HEK293 (cell line): ENCODE data around the gene ULBP3.

Source experiments
- CTCF ChIA-PET: fragments of 350-600 bp; formaldehyde crosslinking; extraction: SDS; loops from one replicate; lab custom pipeline; 2021; ENCODE audit warnings: antibody characterized with exemption; lab: Yijun Ruan, JAX
- POLR2A ChIA-PET: fragments of 300-600 bp; formaldehyde crosslinking; extraction: SDS; loops from one replicate; lab custom pipeline; 2020; ENCODE audit warnings: antibody characterized with exemption, inconsistent platforms; lab: Yijun Ruan, JAX
- H3K27ac ChIP-seq: fragments of 200-500 bp; sonication (Bioruptor generic); 2 replicates; pipeline ENCODE4 v1.5.1; 2014; ENCODE audit warnings: low read depth, low read length, control low read depth, inconsistent platforms; ENCODE audit errors: extremely low read depth
- H3K36me3 ChIP-seq, 2 experiments: fragments of 200-500 bp in 1 of 2; sonication (Bioruptor generic) in 1 of 2; 1 replicate in 1 of 2; 2 replicates in 1 of 2; pipeline ENCODE4 v1.5.1; 2014 to 2017; ENCODE audit warnings: inconsistent platforms in 2 of 2, low read length in 2 of 2; ENCODE audit not compliant: control insufficient read depth in 2 of 2, insufficient read depth in 1 of 2
- H3K4me1 ChIP-seq: fragments of 200-500 bp; sonication (Bioruptor generic); 2 replicates; pipeline ENCODE4 v1.5.1; 2014; ENCODE audit warnings: mild to moderate bottlenecking, low read length, inconsistent platforms; ENCODE audit not compliant: control insufficient read depth, insufficient read depth
- H3K4me3 ChIP-seq: 2 replicates; pipeline ENCODE4 v1.5.1; 2011; ENCODE audit warnings: low read depth, mild to moderate bottlenecking, control low read depth, low read length, moderate library complexity
- H3K9me3 ChIP-seq: fragments of 200-500 bp; sonication (Bioruptor generic); 2 replicates; pipeline ENCODE4 v1.5.1; 2014; ENCODE audit warnings: low read depth, low read length, inconsistent platforms; ENCODE audit not compliant: control insufficient read depth, insufficient read depth
- GFI1B ChIP-seq: fragments of 450-650 bp; formaldehyde crosslinking; IDR thresholded peaks from 2 replicates; pipeline ENCODE4 v1.5.1; 2016; ENCODE audit warnings: missing biosample characterization, missing genetic modification characterization
- KLF9 ChIP-seq: fragments of 450-650 bp; formaldehyde crosslinking; IDR thresholded peaks from 2 replicates; pipeline ENCODE4 v1.5.1; 2016; ENCODE audit warnings: missing biosample characterization, missing genetic modification characterization, low read depth
- MZF1 ChIP-seq: fragments of 450-650 bp; formaldehyde crosslinking; IDR thresholded peaks from 2 replicates; pipeline ENCODE4 v1.5.1; 2017; ENCODE audit warnings: missing biosample characterization, missing genetic modification characterization, borderline replicate concordance
- OSR2 ChIP-seq: fragments of 450-650 bp; formaldehyde crosslinking; IDR thresholded peaks from 2 replicates; pipeline ENCODE4 v1.5.1; 2016; ENCODE audit warnings: missing biosample characterization, missing genetic modification characterization
- PATZ1 ChIP-seq: fragments of 450-650 bp; formaldehyde crosslinking; IDR thresholded peaks from 2 replicates; pipeline ENCODE4 v1.5.1; 2016; ENCODE audit warnings: missing biosample characterization, missing genetic modification characterization
- ZBTB21 ChIP-seq: fragments of 450-650 bp; formaldehyde crosslinking; IDR thresholded peaks from 2 replicates; pipeline ENCODE4 v1.5.1; 2017; ENCODE audit warnings: missing biosample characterization, missing genetic modification characterization
- ZFP69B ChIP-seq: fragments of 450-650 bp; formaldehyde crosslinking; IDR thresholded peaks from 2 replicates; pipeline ENCODE4 v1.5.1; 2016; ENCODE audit warnings: missing biosample characterization, missing genetic modification characterization
- ZNF112 ChIP-seq: fragments of 450-650 bp; formaldehyde crosslinking; IDR thresholded peaks from 2 replicates; pipeline ENCODE4 v1.5.0; 2017; ENCODE audit warnings: missing biosample characterization, missing genetic modification characterization
- ZNF133 ChIP-seq: fragments of 450-650 bp; formaldehyde crosslinking; IDR thresholded peaks from 2 replicates; pipeline ENCODE4 v1.5.1; 2016; ENCODE audit warnings: missing biosample characterization, missing genetic modification characterization
- ZNF140 ChIP-seq: fragments of 450-650 bp; formaldehyde crosslinking; IDR thresholded peaks from 2 replicates; pipeline ENCODE4 v1.5.1; 2016; ENCODE audit warnings: missing biosample characterization, missing genetic modification characterization
- ZNF146 ChIP-seq: fragments of 450-650 bp; formaldehyde crosslinking; IDR thresholded peaks from 2 replicates; pipeline ENCODE4 v1.5.1; 2016; ENCODE audit warnings: missing biosample characterization, missing genetic modification characterization
- ZNF157 ChIP-seq: fragments of 450-650 bp; formaldehyde crosslinking; IDR thresholded peaks from 2 replicates; pipeline ENCODE4 v1.5.1; 2016; ENCODE audit warnings: missing biosample characterization, missing genetic modification characterization
- ZNF174 ChIP-seq: fragments of 450-650 bp; formaldehyde crosslinking; IDR thresholded peaks from 2 replicates; pipeline ENCODE4 v1.5.0; 2017; ENCODE audit warnings: missing biosample characterization, mild to moderate bottlenecking, missing genetic modification characterization
- ZNF248 ChIP-seq: fragments of 450-650 bp; formaldehyde crosslinking; IDR thresholded peaks from 2 replicates; pipeline ENCODE4 v1.5.1; 2017; ENCODE audit warnings: missing biosample characterization, missing genetic modification characterization
- ZNF266 ChIP-seq: fragments of 450-650 bp; formaldehyde crosslinking; IDR thresholded peaks from 2 replicates; pipeline ENCODE4 v1.5.1; 2016; ENCODE audit warnings: missing biosample characterization, missing genetic modification characterization, low read depth
- ZNF335 ChIP-seq: fragments of 450-650 bp; formaldehyde crosslinking; conservative IDR thresholded peaks from 2 replicates; pipeline ENCODE4 v1.5.1; 2016; ENCODE audit warnings: missing biosample characterization, missing genetic modification characterization
- ZNF341 ChIP-seq: fragments of 450-650 bp; formaldehyde crosslinking; IDR thresholded peaks from 2 replicates; pipeline ENCODE4; 2016; ENCODE audit warnings: low read depth, missing biosample characterization, missing genetic modification characterization
- ZNF391 ChIP-seq: fragments of 450-650 bp; formaldehyde crosslinking; IDR thresholded peaks from 2 replicates; pipeline ENCODE4 v1.5.1; 2016; ENCODE audit warnings: low read depth, missing biosample characterization, missing genetic modification characterization, borderline replicate concordance
- ZNF398 ChIP-seq: fragments of 450-650 bp; formaldehyde crosslinking; IDR thresholded peaks from 2 replicates; pipeline ENCODE4 v1.5.1; 2017; ENCODE audit warnings: missing biosample characterization, missing genetic modification characterization
- ZNF501 ChIP-seq: fragments of 450-650 bp; formaldehyde crosslinking; IDR thresholded peaks from 2 replicates; pipeline ENCODE4 v1.5.1; 2016; ENCODE audit warnings: missing biosample characterization, missing genetic modification characterization
- ZNF548 ChIP-seq: fragments of 450-650 bp; formaldehyde crosslinking; IDR thresholded peaks from 2 replicates; pipeline ENCODE4 v1.5.1; 2016; ENCODE audit warnings: missing biosample characterization, missing genetic modification characterization
- ZNF585B ChIP-seq: fragments of 450-650 bp; formaldehyde crosslinking; IDR thresholded peaks from 2 replicates; pipeline ENCODE4 v1.5.1; 2016; ENCODE audit warnings: missing biosample characterization, missing genetic modification characterization
- ZNF707 ChIP-seq: fragments of 450-650 bp; formaldehyde crosslinking; IDR thresholded peaks from 2 replicates; pipeline ENCODE4 v1.5.1; 2016; ENCODE audit warnings: missing biosample characterization, missing genetic modification characterization
- ZNF747 ChIP-seq: fragments of 450-650 bp; formaldehyde crosslinking; IDR thresholded peaks from 2 replicates; pipeline ENCODE4 v1.5.1; 2016; ENCODE audit warnings: missing biosample characterization, missing genetic modification characterization
- ZNF768 ChIP-seq: fragments of 450-650 bp; formaldehyde crosslinking; IDR thresholded peaks from 2 replicates; pipeline ENCODE4 v1.5.1; 2018; ENCODE audit warnings: missing biosample characterization, mild to moderate bottlenecking, missing genetic modification characterization
- ZNF837 ChIP-seq: fragments of 450-650 bp; formaldehyde crosslinking; IDR thresholded peaks from 2 replicates; pipeline ENCODE4 v1.5.1; 2016; ENCODE audit warnings: missing biosample characterization, missing genetic modification characterization

Gene ULBP3

GRCh38 chr6:150043501-150044412, 25.2 kb downstream of the ULBP3 start:
- CTCF ChIA-PET = interaction anchor here (0.6 kb wide), 1 partner anchor 13 kb away, joined by 3 read pairs; no protein-coding TSS in a partner anchor
- H3K4me1 ChIP-seq = no peaks in the 10 kb centered on the region
- no peaks in the 10 kb centered on the region for H3K9me3 ChIP-seq
- TF ChIP-seq ZNF140 (tag by site-specific recombination) (no peak), ZNF341 (tag by site-specific recombination) (no peak), ZNF146 (tag by site-specific recombination) (no peak), ZNF501 (no peak)
- H3K36me3 ChIP-seq = no peaks in the 10 kb centered on the region
- POLR2A ChIA-PET = no interaction called here
- no peak overlapping the region for H3K4me3 ChIP-seq
- H3K27ac ChIP-seq = no peak overlapping the region

GRCh38 chr6:150043096-150043495, 25.8 kb downstream of the ULBP3 start:
- ChIA-PET POLR2A (no interaction called here), CTCF (interaction anchor here (0.6 kb wide), 1 partner anchor 608 kb away, joined by 3 read pairs; no protein-coding TSS in a partner anchor)
- no peak overlapping the region for H3K27ac ChIP-seq

GRCh38 chr6:150038202-150039062, 30.5 kb downstream of the ULBP3 start:
- TF ChIP-seq ZNF335 (no peak), MZF1 (tag by site-specific recombination) (no peak), ZNF157 (no peak), ZNF248 (tag by site-specific recombination) (no peak), ZNF747 (tag by site-specific recombination) (no peak), GFI1B (tag by site-specific recombination) (no peak), ZNF548 (tag by site-specific recombination) (no peak), ZFP69B (no peak), ZNF837 (tag by site-specific recombination) (no peak), ZNF391 (tag by site-specific recombination) (no peak), ZNF133 (tag by site-specific recombination) (no peak), ZBTB21 (no peak), PATZ1 (tag by site-specific recombination) (no peak), OSR2 (tag by site-specific recombination) (no peak), ZNF266 (no peak), ZNF585B (tag by site-specific recombination) (no peak), ZNF112 (tag by site-specific recombination) (no peak), ZNF174 (tag by site-specific recombination) (no peak), ZNF768 (tag by site-specific recombination) (no peak)
- Histone ChIP-seq H3K4me3 (no peak overlapping the region), H3K27ac (no peak overlapping the region), H3K4me1 (no peaks in the 10 kb centered on the region), H3K36me3 (no peaks in the 10 kb centered on the region), H3K9me3 (no peaks in the 10 kb centered on the region)
- ChIA-PET POLR2A (no interaction called here), CTCF (interaction anchor here (0.6 kb wide), 1 partner anchor 37 kb away, joined by 3 read pairs; no protein-coding TSS in a partner anchor)

More at GRCh38 chr6:150043096-150043495, 25.8 kb downstream of the ULBP3 start:
- Histone ChIP-seq H3K4me3 (no peak overlapping the region), H3K36me3 (no peaks in the 10 kb centered on the region), H3K9me3 (no peaks in the 10 kb centered on the region), H3K4me1 (no peaks in the 10 kb centered on the region)
- no peak for TF ChIP-seq ZNF398 (tag by site-specific recombination)
- TF ChIP-seq KLF9 (tag by site-specific recombination) = no peak
- no peak for TF ChIP-seq ZNF707
